ENCODE measurements around the gene KRTAP4-2. TPM values are rescaled to one million over a fixed set of nuclear protein-coding genes. Genes with fewer than 3 reads are reported as not detected.
"Not testable (repeated sequence)": the region's sequence is repeated elsewhere in the genome, so short reads cannot be mapped to it uniquely, and the experiment has no call there.

Gene KRTAP4-2
- total and polyA plus RNA-seq, 11 donors = not detected

DNA sequence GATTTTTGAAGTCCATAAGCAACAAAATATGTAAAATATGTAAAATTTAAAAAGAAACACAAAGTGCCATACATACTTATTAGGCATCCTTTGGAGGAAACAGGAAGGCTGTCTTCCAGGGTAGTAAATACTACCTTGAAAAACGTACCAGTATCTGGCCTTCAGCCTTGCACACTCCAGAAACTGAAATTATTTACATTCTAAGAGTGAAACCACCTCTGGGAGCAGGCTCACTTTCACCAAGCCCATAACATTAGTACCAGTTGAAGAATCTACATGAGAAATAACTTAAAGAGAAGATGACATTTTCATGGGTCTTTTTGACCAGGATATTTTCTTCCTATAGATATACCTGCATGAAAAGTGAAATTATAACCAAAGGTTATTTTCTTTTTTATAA is 18.0 kb upstream of the KRTAP4-2 start:
- ATAC-seq (no peak), DNase-seq (no peak)
- Histone ChIP-seq H3K27ac (no peak overlapping the region), H3K27me3 (peaks cover 0 to 9% (median 0%) of the 10 kb centered on the region in 9 donors), H3K9me3 (peaks cover 0 to 12% (median 0%) of the 10 kb centered on the region in 12 donors), H3K36me3 (no peaks in the 10 kb centered on the region), H3K4me3 (no peak overlapping the region), H3K4me1 (no peaks in the 10 kb centered on the region)
- intact Hi-C loops (cut with DNase I) = no loop called here
- TF ChIP-seq, protein P1, sequence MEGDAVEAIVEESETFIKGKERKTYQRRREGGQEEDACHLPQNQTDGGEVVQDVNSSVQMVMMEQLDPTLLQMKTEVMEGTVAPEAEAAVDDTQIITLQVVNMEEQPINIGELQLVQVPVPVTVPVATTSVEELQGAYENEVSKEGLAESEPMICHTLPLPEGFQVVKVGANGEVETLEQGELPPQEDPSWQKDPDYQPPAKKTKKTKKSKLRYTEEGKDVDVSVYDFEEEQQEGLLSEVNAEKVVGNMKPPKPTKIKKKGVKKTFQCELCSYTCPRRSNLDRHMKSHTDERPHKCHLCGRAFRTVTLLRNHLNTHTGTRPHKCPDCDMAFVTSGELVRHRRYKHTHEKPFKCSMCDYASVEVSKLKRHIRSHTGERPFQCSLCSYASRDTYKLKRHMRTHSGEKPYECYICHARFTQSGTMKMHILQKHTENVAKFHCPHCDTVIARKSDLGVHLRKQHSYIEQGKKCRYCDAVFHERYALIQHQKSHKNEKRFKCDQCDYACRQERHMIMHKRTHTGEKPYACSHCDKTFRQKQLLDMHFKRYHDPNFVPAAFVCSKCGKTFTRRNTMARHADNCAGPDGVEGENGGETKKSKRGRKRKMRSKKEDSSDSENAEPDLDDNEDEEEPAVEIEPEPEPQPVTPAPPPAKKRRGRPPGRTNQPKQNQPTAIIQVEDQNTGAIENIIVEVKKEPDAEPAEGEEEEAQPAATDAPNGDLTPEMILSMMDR (IDR thresholded peaks at IDR 0.05) = no peak
- no peak for TF ChIP-seq POLR2A (IDR thresholded peaks at IDR 0.05)
- WGBS, 4 donors = 39 to 44% (median 42%) methylated on average over 1 of the region's 1 CpG

DNA sequence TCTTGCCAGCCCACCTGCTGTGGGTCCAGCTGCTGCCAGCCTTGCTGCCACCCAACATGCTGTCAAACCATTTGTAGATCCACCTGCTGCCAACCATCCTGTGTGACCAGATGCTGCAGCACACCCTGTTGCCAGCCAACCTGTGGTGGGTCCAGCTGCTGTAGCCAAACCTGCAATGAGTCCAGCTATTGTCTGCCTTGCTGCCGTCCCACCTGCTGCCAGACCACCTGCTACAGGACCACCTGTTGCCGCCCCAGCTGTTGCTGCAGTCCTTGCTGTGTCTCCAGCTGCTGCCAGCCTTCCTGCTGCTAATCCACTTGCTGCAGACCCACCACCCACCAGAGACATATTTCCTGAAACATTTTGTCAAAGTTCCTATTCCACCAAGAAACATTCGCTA is 12.3 kb upstream of the KRTAP4-2 start:
- intact Hi-C loops (cut with DNase I) = no loop called here
- ATAC-seq = no peak
- H3K9me3 ChIP-seq = peaks cover 0 to 5% (median 0%) of the 10 kb centered on the region in 12 donors
- TF ChIP-seq, protein P1 (IDR thresholded peaks at IDR 0.05) = no peak
- TF ChIP-seq POLR2A (IDR thresholded peaks at IDR 0.05) = no peak
- no peak overlapping the region for H3K27ac ChIP-seq
- H3K4me1 ChIP-seq = no peaks in the 10 kb centered on the region
- no peaks in the 10 kb centered on the region for H3K36me3 ChIP-seq
- 76 to 90% (median 84%) methylated on average over 3 of the region's 3 CpGs for WGBS, 4 donors
- H3K4me3 ChIP-seq = no peak overlapping the region
- H3K27me3 ChIP-seq = peaks cover 0 to 23% (median 0%) of the 10 kb centered on the region in 9 donors
- DNase-seq = no peak

DNA sequence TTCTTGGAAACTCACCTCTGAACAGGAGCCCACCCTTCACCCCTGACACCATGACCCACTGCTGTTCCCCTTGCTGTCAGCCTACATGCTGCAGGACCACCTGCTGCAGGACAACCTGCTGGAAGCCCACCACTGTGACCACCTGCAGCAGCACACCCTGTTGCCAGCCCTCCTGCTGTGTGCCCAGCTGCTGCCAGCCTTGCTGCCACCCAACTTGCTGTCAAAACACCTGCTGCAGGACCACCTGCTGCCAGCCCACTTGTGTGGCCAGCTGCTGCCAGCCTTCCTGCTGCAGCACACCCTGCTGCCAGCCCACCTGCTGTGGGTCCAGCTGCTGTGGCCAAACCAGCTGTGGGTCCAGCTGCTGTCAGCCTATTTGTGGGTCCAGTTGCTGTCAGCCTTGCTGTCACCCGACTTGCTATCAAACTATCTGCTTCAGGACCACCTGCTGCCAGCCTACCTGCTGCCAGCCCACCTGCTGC is 11.9 kb upstream of the KRTAP4-2 start, which contains the start of gene KRTAP9-1:
Gene KRTAP9-1 (plus strand): TSS at position 51 of the 482 bp plus-strand sequence. CDS start 0 bp downstream, at position 51.
- DNase-seq; H3K36me3 ChIP-seq; H3K4me1 ChIP-seq; H3K27ac ChIP-seq; H3K4me3 ChIP-seq; ATAC-seq; intact Hi-C loops (cut with DNase I); H3K9me3 ChIP-seq: not testable (repeated sequence)
- H3K27me3 ChIP-seq = peaks cover 0 to 23% (median 0%) of the 10 kb centered on the region in 9 donors
- 50 to 75% (median 62%) methylated on average over 1 of the region's 1 CpG for WGBS, 4 donors

DNA sequence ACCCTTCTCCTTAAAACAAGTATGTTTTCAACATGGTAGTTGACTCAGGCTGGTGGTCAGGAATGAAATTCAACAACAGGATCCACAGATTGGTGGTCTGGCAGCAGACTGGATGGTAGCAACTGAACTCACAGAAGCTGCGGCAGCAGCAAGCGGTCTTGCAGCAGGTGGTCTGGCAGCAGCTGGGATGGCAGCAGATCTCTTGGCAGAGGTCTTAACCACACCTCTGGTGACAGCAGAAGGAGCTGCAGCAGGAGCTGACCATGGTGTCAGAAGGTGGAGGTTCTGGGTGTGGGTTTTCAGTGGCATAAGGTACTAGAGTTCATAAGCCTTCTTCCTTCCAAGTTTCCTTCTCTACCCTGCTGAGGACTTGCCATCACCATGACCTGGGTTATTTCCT is 8.9 kb upstream of the KRTAP4-2 start:
- TF ChIP-seq, protein P1 (IDR thresholded peaks at IDR 0.05) = no peak
- no peak for TF ChIP-seq POLR2A (IDR thresholded peaks at IDR 0.05)
- H3K27me3 ChIP-seq = peaks cover 0 to 26% (median 0%) of the 10 kb centered on the region in 9 donors
- no peak for ATAC-seq
- DNase-seq = no peak
- no peak overlapping the region for H3K4me3 ChIP-seq
- intact Hi-C loops (cut with DNase I) = no loop called here
- 75 to 95% (median 83%) methylated on average over 2 of the region's 2 CpGs for WGBS, 4 donors
- no peaks in the 10 kb centered on the region for H3K4me1 ChIP-seq
- no peaks in the 10 kb centered on the region for H3K36me3 ChIP-seq
- H3K27ac ChIP-seq = no peak overlapping the region
- H3K9me3 ChIP-seq = peaks cover 0 to 7% (median 0%) of the 10 kb centered on the region in 12 donors

DNA sequence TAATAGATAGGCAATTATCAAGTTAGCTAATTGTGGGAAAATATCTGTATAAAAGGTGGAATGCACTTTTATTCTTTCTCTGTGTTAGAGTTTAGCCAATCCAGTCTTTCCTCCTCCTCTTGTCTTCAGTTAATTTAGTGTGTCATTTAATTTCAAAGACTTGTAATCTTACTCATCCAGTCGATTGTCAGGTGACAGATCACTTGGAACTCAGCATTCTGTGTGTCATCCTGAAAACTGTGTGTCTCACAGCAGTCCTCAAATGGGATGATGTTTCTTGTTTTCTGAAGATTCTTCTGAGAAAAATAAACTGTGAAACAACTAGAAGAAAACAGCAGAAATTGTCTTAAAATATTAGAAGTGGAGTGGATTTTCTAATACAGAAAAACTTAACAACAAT is 7.0 kb upstream of the KRTAP4-2 start:
- Histone ChIP-seq H3K27ac (no peak overlapping the region), H3K36me3 (no peaks in the 10 kb centered on the region), H3K9me3 (peaks cover 0 to 7% (median 0%) of the 10 kb centered on the region in 12 donors), H3K4me1 (no peaks in the 10 kb centered on the region), H3K27me3 (peaks cover 0 to 20% (median 0%) of the 10 kb centered on the region in 9 donors), H3K4me3 (no peak overlapping the region)
- ATAC-seq (no peak), DNase-seq (no peak)
- 39 to 49% (median 48%) methylated on average over 1 of the region's 1 CpG for WGBS, 4 donors
- intact Hi-C loops (cut with DNase I) = no loop called here
- TF ChIP-seq, protein P1 (IDR thresholded peaks at IDR 0.05) = no peak
- TF ChIP-seq POLR2A (IDR thresholded peaks at IDR 0.05) = no peak

Measured in heart left ventricle (tissue), 16 donors.